ENCODE measurements around the gene CAMSAP1.

CAMSAP1 gene

GRCh38 chr9:135849181-135849580 is 58.2 kb downstream of the CAMSAP1 start:
- H3K27ac ChIP-seq (ENCODE audit: low read length, poor library complexity, severe bottlenecking) = no peak overlapping the region
- H3K4me1 ChIP-seq (ENCODE audit: control insufficient read depth, insufficient read depth, low read depth, low read length) = no peaks in the 10 kb centered on the region

DNA sequence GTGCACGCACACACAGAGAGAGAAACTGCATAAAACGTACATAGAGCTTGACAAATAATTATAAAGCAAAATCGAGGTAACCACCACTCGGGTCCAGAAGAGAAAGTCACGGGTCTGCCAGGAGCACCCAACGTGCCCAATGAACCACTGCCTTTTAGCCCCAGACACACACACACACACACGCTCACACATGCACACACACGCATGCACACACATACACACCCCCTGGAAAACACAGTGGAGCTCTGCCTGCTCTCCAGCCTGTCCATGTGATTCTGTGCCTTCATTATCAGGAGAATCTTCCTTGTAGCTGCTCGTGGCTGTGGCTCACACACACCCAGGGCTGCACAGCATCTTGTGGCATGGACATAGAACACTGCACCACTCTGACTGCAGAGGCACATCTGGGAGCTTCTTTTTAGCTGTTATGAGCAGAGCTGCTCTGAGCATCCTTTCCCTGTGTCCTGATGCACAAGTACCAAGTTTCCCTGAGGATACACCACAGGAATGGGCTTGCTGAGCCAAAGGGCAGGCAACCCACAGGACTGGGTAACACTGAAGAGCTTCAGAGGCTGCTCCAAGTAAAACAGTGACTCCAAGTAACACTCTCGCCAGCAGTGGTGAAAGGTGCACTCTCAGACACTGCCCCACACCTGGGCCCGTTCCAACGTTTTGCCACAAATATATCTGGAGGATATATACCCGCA is 58.9 kb downstream of the CAMSAP1 start:
- H3K79me1 ChIP-seq (replicated peaks; ENCODE audit: low read length, poor library complexity, severe bottlenecking) = peaks cover 23% of the 10 kb centered on the region
- no peaks in the 10 kb centered on the region for H3K4me1 ChIP-seq (ENCODE audit: control insufficient read depth, insufficient read depth, low read depth, low read length)
- DNase-seq = no peak
- H3K4me3 ChIP-seq (ENCODE audit: insufficient read depth in 1 of 2, low read depth in 1 of 2, low read length in 2 of 2) = peak overlapping the region in 1 of 2 experiments; percentile 5
- peaks cover 6% of the 10 kb centered on the region for H3K9me3 ChIP-seq (ENCODE audit: control insufficient read depth, low read length)
- no peak overlapping the region for H2BK5ac ChIP-seq (ENCODE audit: low read depth, low read length, poor library complexity, severe bottlenecking)
- no peak overlapping the region for H3K23ac ChIP-seq (ENCODE audit: low read length in 2 of 2)
- no peak overlapping the region for H2AFZ ChIP-seq (ENCODE audit: low read depth, low read length)
- H2BK120ac ChIP-seq (ENCODE audit: low read depth, low read length) = no peak overlapping the region
- H3K27me3 ChIP-seq (ENCODE audit: control insufficient read depth in 1 of 2, insufficient read depth in 1 of 2, low read length in 2 of 2) = no peaks in the 10 kb centered on the region
- no peak overlapping the region for H2AK5ac ChIP-seq (ENCODE audit: low read length, severe bottlenecking)
- H3K14ac ChIP-seq (ENCODE audit: low read length in 2 of 2) = no peak overlapping the region
- H3K18ac ChIP-seq (ENCODE audit: low read depth in 1 of 2, low read length in 2 of 2) = no peak overlapping the region
- no peak overlapping the region for H3K27ac ChIP-seq (ENCODE audit: low read length, poor library complexity, severe bottlenecking)
- H3K9ac ChIP-seq (ENCODE audit: low read length) = no peak overlapping the region
- no peak overlapping the region for H3K4me2 ChIP-seq (ENCODE audit: low read length, poor library complexity, severe bottlenecking)
- no peak overlapping the region for H2BK12ac ChIP-seq (ENCODE audit: low read length in 2 of 2)
- H3K4ac ChIP-seq (ENCODE audit: low read depth in 1 of 2, low read length in 2 of 2) = no peak overlapping the region
- no peak overlapping the region for H2BK15ac ChIP-seq (ENCODE audit: low read depth, poor library complexity, severe bottlenecking)
- no peak overlapping the region for H4K91ac ChIP-seq (ENCODE audit: low read length)
- H3K36me3 ChIP-seq (ENCODE audit: control insufficient read depth in 1 of 2, insufficient read depth in 2 of 2, low read depth in 1 of 2, low read length in 2 of 2) = peaks cover 23 to 43% of the 10 kb centered on the region in 2 experiments
- H4K8ac ChIP-seq (ENCODE audit: low read length) = no peak overlapping the region
- WGBS = 95% methylated on average over 13 of the region's 13 CpGs

More at GRCh38 chr9:135849181-135849580, 58.2 kb downstream of the CAMSAP1 start:
- H3K79me1 ChIP-seq (replicated peaks; ENCODE audit: low read length, poor library complexity, severe bottlenecking) = peaks cover 24% of the 10 kb centered on the region
- peaks cover 2% of the 10 kb centered on the region for H3K9me3 ChIP-seq (ENCODE audit: control insufficient read depth, low read length)
- no peak overlapping the region for H2BK12ac ChIP-seq (ENCODE audit: low read length in 2 of 2)
- no peak overlapping the region for H3K4ac ChIP-seq (ENCODE audit: low read depth in 1 of 2, low read length in 2 of 2)
- H4K91ac ChIP-seq (ENCODE audit: low read length) = no peak overlapping the region
- H3K9ac ChIP-seq (ENCODE audit: low read length) = no peak overlapping the region
- no peak overlapping the region for H3K4me3 ChIP-seq (ENCODE audit: insufficient read depth in 1 of 2, low read depth in 1 of 2, low read length in 2 of 2)
- 94% methylated on average over 8 of the region's 8 CpGs for WGBS
- H3K27me3 ChIP-seq (ENCODE audit: control insufficient read depth in 1 of 2, insufficient read depth in 1 of 2, low read length in 2 of 2) = no peaks in the 10 kb centered on the region
- peaks cover 25 to 43% of the 10 kb centered on the region in 2 experiments for H3K36me3 ChIP-seq (ENCODE audit: control insufficient read depth in 1 of 2, insufficient read depth in 2 of 2, low read depth in 1 of 2, low read length in 2 of 2)
- no peak overlapping the region for H2AFZ ChIP-seq (ENCODE audit: low read depth, low read length)
- no peak overlapping the region for H3K23ac ChIP-seq (ENCODE audit: low read length in 2 of 2)
- H3K14ac ChIP-seq (ENCODE audit: low read length in 2 of 2) = no peak overlapping the region
- H3K18ac ChIP-seq (ENCODE audit: low read depth in 1 of 2, low read length in 2 of 2) = no peak overlapping the region
- no peak overlapping the region for H4K8ac ChIP-seq (ENCODE audit: low read length)
- no peak overlapping the region for H2BK15ac ChIP-seq (ENCODE audit: low read depth, poor library complexity, severe bottlenecking)
- H2BK120ac ChIP-seq (ENCODE audit: low read depth, low read length) = no peak overlapping the region
- H2BK5ac ChIP-seq (ENCODE audit: low read depth, low read length, poor library complexity, severe bottlenecking) = no peak overlapping the region
- no peak overlapping the region for H3K4me2 ChIP-seq (ENCODE audit: low read length, poor library complexity, severe bottlenecking)
- no peak overlapping the region for H2AK5ac ChIP-seq (ENCODE audit: low read length, severe bottlenecking)
- DNase-seq = no peak

DNA sequence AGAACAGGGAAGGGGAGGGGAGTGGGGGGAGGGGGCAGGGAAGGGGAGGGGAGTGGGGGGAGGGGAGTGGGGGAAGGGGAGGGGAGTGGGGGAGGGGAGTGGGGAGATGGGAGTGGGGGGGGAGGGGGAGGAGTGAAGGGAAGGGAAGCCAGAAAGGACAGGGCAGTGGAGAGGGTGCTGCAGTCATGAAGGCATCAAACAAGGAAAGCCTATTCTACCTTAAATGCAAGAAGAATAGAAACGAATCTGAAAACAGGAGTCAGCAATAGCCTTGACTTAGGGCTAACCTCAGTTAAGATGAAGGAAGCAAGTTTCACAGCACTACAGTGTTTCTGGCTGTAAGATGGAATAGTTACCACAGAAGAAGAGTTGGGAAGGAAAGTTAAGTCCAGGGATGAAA is 59.5 kb downstream of the CAMSAP1 start:
- H3K4ac ChIP-seq (ENCODE audit: low read depth in 1 of 2, low read length in 2 of 2) = no peak overlapping the region
- no peak overlapping the region for H3K18ac ChIP-seq (ENCODE audit: low read depth in 1 of 2, low read length in 2 of 2)
- H2BK120ac ChIP-seq (ENCODE audit: low read depth, low read length) = no peak overlapping the region
- H3K27me3 ChIP-seq (ENCODE audit: control insufficient read depth in 1 of 2, insufficient read depth in 1 of 2, low read length in 2 of 2) = no peaks in the 10 kb centered on the region
- H3K4me2 ChIP-seq (ENCODE audit: low read length, poor library complexity, severe bottlenecking) = no peak overlapping the region
- no peak overlapping the region for H2AK5ac ChIP-seq (ENCODE audit: low read length, severe bottlenecking)
- H2AFZ ChIP-seq (ENCODE audit: low read depth, low read length) = no peak overlapping the region
- no peak overlapping the region for H2BK5ac ChIP-seq (ENCODE audit: low read depth, low read length, poor library complexity, severe bottlenecking)
- no peak overlapping the region for H3K9ac ChIP-seq (ENCODE audit: low read length)
- H2BK15ac ChIP-seq (ENCODE audit: low read depth, poor library complexity, severe bottlenecking) = no peak overlapping the region
- H3K4me3 ChIP-seq (ENCODE audit: insufficient read depth in 1 of 2, low read depth in 1 of 2, low read length in 2 of 2) = no peak overlapping the region
- H4K8ac ChIP-seq (ENCODE audit: low read length) = no peak overlapping the region
- H4K91ac ChIP-seq (ENCODE audit: low read length) = no peak overlapping the region
- H3K23ac ChIP-seq (ENCODE audit: low read length in 2 of 2) = no peak overlapping the region
- no peaks in the 10 kb centered on the region for H3K4me1 ChIP-seq (ENCODE audit: control insufficient read depth, insufficient read depth, low read depth, low read length)
- no peak overlapping the region for H3K27ac ChIP-seq (ENCODE audit: low read length, poor library complexity, severe bottlenecking)
- H3K36me3 ChIP-seq (ENCODE audit: control insufficient read depth in 1 of 2, insufficient read depth in 2 of 2, low read depth in 1 of 2, low read length in 2 of 2) = peaks cover 18 to 41% of the 10 kb centered on the region in 2 experiments
- H3K9me3 ChIP-seq (ENCODE audit: control insufficient read depth, low read length) = peaks cover 6% of the 10 kb centered on the region
- 94% methylated on average over 1 of the region's 1 CpG for WGBS
- H3K14ac ChIP-seq (ENCODE audit: low read length in 2 of 2) = no peak overlapping the region
- no peak overlapping the region for H2BK12ac ChIP-seq (ENCODE audit: low read length in 2 of 2)
- no peak for DNase-seq
- peaks cover 19% of the 10 kb centered on the region for H3K79me1 ChIP-seq (replicated peaks; ENCODE audit: low read length, poor library complexity, severe bottlenecking)

DNA sequence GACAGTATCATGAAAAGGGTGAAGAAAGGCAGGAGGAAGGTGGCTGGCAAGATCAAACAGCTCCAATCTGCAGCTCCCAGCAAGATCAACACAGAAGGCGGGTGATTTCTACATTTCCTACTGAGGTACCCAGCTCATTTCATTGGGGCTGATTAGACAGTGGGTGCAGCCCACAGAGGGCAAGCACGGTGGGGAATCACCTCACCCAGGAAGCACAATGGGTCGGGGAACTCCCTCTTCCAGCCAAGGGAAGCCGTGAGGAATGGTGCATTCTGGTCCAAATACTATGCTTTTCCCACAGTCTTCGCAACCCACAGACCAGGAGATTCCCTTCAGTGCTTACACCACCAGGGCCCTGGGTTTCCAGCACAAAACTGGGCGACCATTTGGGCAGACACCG is 66.8 kb downstream of the CAMSAP1 start:
- Histone ChIP-seq H4K8ac (ENCODE audit: low read length) (no peak overlapping the region), H3K27me3 (ENCODE audit: control insufficient read depth in 1 of 2, insufficient read depth in 1 of 2, low read length in 2 of 2) (no peaks in the 10 kb centered on the region), H4K91ac (ENCODE audit: low read length) (no peak overlapping the region), H2BK12ac (ENCODE audit: low read length in 2 of 2) (no peak overlapping the region), H3K4me3 (ENCODE audit: insufficient read depth in 1 of 2, low read depth in 1 of 2, low read length in 2 of 2) (no peak overlapping the region), H3K36me3 (ENCODE audit: control insufficient read depth in 1 of 2, insufficient read depth in 2 of 2, low read depth in 1 of 2, low read length in 2 of 2) (peaks cover 8 to 30% of the 10 kb centered on the region in 2 experiments), H3K14ac (ENCODE audit: low read length in 2 of 2) (no peak overlapping the region), H2BK15ac (ENCODE audit: low read depth, poor library complexity, severe bottlenecking) (no peak overlapping the region), H3K79me1 (replicated peaks; ENCODE audit: low read length, poor library complexity, severe bottlenecking) (peaks cover 32% of the 10 kb centered on the region), H3K27ac (ENCODE audit: low read length, poor library complexity, severe bottlenecking) (no peak overlapping the region), H3K4me1 (ENCODE audit: control insufficient read depth, insufficient read depth, low read depth, low read length) (peaks cover 11% of the 10 kb centered on the region), H3K18ac (ENCODE audit: low read depth in 1 of 2, low read length in 2 of 2) (no peak overlapping the region), H3K4me2 (ENCODE audit: low read length, poor library complexity, severe bottlenecking) (no peak overlapping the region), H2AK5ac (ENCODE audit: low read length, severe bottlenecking) (no peak overlapping the region), H2AFZ (ENCODE audit: low read depth, low read length) (no peak overlapping the region), H2BK120ac (ENCODE audit: low read depth, low read length) (no peak overlapping the region), H3K9me3 (ENCODE audit: control insufficient read depth, low read length) (peaks cover 6% of the 10 kb centered on the region), H3K4ac (ENCODE audit: low read depth in 1 of 2, low read length in 2 of 2) (no peak overlapping the region), H3K23ac (ENCODE audit: low read length in 2 of 2) (peak overlapping the region in 1 of 2 experiments; percentile 26), H3K9ac (ENCODE audit: low read length) (no peak overlapping the region), H2BK5ac (ENCODE audit: low read depth, low read length, poor library complexity, severe bottlenecking) (no peak overlapping the region)
- WGBS = 94% methylated on average over 7 of the region's 7 CpGs
- DNase-seq = no peak
